ENCODE results near the gene NCAPG2.

- TF ChIP-seq CTCF (optimal IDR thresholded peaks at IDR 0.05 in 1 of 3, IDR thresholded peaks at IDR 0.05 in 1 of 3, conservative IDR thresholded peaks at IDR 0.05 in 1 of 3; ENCODE audit: extremely low read depth in 1 of 3, insufficient read depth in 2 of 3, low read length in 3 of 3) (peak; percentile 57 to 64 (median 62)), EZH2 (IDR thresholded peaks at IDR 0.05; ENCODE audit: low read length) (no peak)
Measured at GRCh38 chr7:158646766-158647474, 57.7 kb downstream of the NCAPG2 start.

All from keratinocyte (primary cell).